ENCODE results near the gene PAEP.

GRCh38 chr9:135600296-135600817, 38.8 kb downstream of the PAEP start:
- TF ChIP-seq CTCF (optimal IDR thresholded peaks at IDR 0.05 in 1 of 3, IDR thresholded peaks at IDR 0.05 in 1 of 3, conservative IDR thresholded peaks at IDR 0.05 in 1 of 3; ENCODE audit: extremely low read depth in 1 of 3, insufficient read depth in 2 of 3, low read length in 3 of 3) = no peak
- no peak for TF ChIP-seq EZH2 (IDR thresholded peaks at IDR 0.05; ENCODE audit: low read length)
